DOHH2 (cell line): ENCODE results near the gene FRAS1.

Experiments
- CTCF ChIP-seq: fragments of 200-600 bp; sonication (generic); IDR thresholded peaks from one replicate; pipeline ENCODE4 v1.5.1; 2014; ENCODE audit warnings: antibody characterized with exemption, mild to moderate bottlenecking, low read depth, low read length; ENCODE audit not compliant: poor library complexity, severe bottlenecking
- EZH2phosphoT487 ChIP-seq: fragments of 200-600 bp; sonication (generic); IDR thresholded peaks from 2 replicates; pipeline ENCODE4 v1.6.1; 2017; ENCODE audit warnings: borderline replicate concordance, mild to moderate bottlenecking, antibody characterized with exemption, low read length, moderate library complexity, mixed read lengths

GRCh38 chr4:78024576-78025091 is 32.5 kb upstream of the FRAS1 start:
- TF ChIP-seq CTCF (no peak), EZH2phosphoT487 (no peak)
